HEK293 (cell line): ENCODE measurements around the gene SKI.

Experiments used
- CTCF ChIA-PET: fragments of 350-600 bp; formaldehyde crosslinking; extraction: SDS; loops from one replicate; lab custom pipeline; 2021; ENCODE audit warnings: antibody characterized with exemption; lab: Yijun Ruan, JAX
- POLR2A ChIA-PET: fragments of 300-600 bp; formaldehyde crosslinking; extraction: SDS; loops from one replicate; lab custom pipeline; 2020; ENCODE audit warnings: antibody characterized with exemption, inconsistent platforms; lab: Yijun Ruan, JAX
- H3K27ac ChIP-seq: fragments of 200-500 bp; sonication (Bioruptor generic); 2 replicates; pipeline ENCODE4 v1.5.1; 2014; ENCODE audit warnings: low read depth, low read length, control low read depth, inconsistent platforms; ENCODE audit errors: extremely low read depth
- H3K36me3 ChIP-seq, 2 experiments: fragments of 200-500 bp in 1 of 2; sonication (Bioruptor generic) in 1 of 2; 1 replicate in 1 of 2; 2 replicates in 1 of 2; pipeline ENCODE4 v1.5.1; 2014 to 2017; ENCODE audit warnings: inconsistent platforms in 2 of 2, low read length in 2 of 2; ENCODE audit not compliant: control insufficient read depth in 2 of 2, insufficient read depth in 1 of 2
- H3K4me1 ChIP-seq: fragments of 200-500 bp; sonication (Bioruptor generic); 2 replicates; pipeline ENCODE4 v1.5.1; 2014; ENCODE audit warnings: mild to moderate bottlenecking, low read length, inconsistent platforms; ENCODE audit not compliant: control insufficient read depth, insufficient read depth
- H3K4me3 ChIP-seq: 2 replicates; pipeline ENCODE4 v1.5.1; 2011; ENCODE audit warnings: low read depth, mild to moderate bottlenecking, control low read depth, low read length, moderate library complexity
- H3K9me3 ChIP-seq: fragments of 200-500 bp; sonication (Bioruptor generic); 2 replicates; pipeline ENCODE4 v1.5.1; 2014; ENCODE audit warnings: low read depth, low read length, inconsistent platforms; ENCODE audit not compliant: control insufficient read depth, insufficient read depth
- BCL11A ChIP-seq: fragments of 450-650 bp; formaldehyde crosslinking; IDR thresholded peaks from 2 replicates; pipeline ENCODE4 v1.5.1; 2016; ENCODE audit warnings: low read depth, missing biosample characterization, missing genetic modification characterization
- KLF1 ChIP-seq: fragments of 450-650 bp; formaldehyde crosslinking; IDR thresholded peaks from 2 replicates; pipeline ENCODE4 v1.5.1; 2016; ENCODE audit warnings: missing biosample characterization, missing genetic modification characterization
- PATZ1 ChIP-seq: fragments of 450-650 bp; formaldehyde crosslinking; IDR thresholded peaks from 2 replicates; pipeline ENCODE4 v1.5.1; 2016; ENCODE audit warnings: missing biosample characterization, missing genetic modification characterization
- SETDB1 ChIP-seq: IDR thresholded peaks from one replicate; pipeline ENCODE4 v1.6.1; 2017; ENCODE audit warnings: mild to moderate bottlenecking, low read length, moderate library complexity, mixed read lengths; ENCODE audit not compliant: insufficient read length
- SP3 ChIP-seq: fragments of 450-650 bp; formaldehyde crosslinking; IDR thresholded peaks from 2 replicates; pipeline ENCODE4 v1.5.1; 2016; ENCODE audit warnings: missing biosample characterization, missing genetic modification characterization
- TCF7L2 ChIP-seq: IDR thresholded peaks from 2 replicates; pipeline ENCODE4 v1.6.1; 2011; ENCODE audit warnings: low read depth, mild to moderate bottlenecking, inconsistent platforms, low read length, moderate library complexity, borderline replicate concordance
- TRIM28 ChIP-seq: IDR thresholded peaks from 2 replicates; pipeline ENCODE4 v1.6.1; 2011; ENCODE audit warnings: low read length, control low read depth, borderline replicate concordance
- ZBTB20 ChIP-seq: fragments of 450-650 bp; formaldehyde crosslinking; IDR thresholded peaks from 2 replicates; pipeline ENCODE4 v1.5.1; 2016; ENCODE audit warnings: missing biosample characterization, missing genetic modification characterization
- ZNF16 ChIP-seq: fragments of 450-650 bp; formaldehyde crosslinking; IDR thresholded peaks from 2 replicates; pipeline ENCODE4 v1.5.1; 2016; ENCODE audit warnings: low read depth, missing biosample characterization, missing genetic modification characterization
- ZNF184 ChIP-seq: fragments of 450-650 bp; IDR thresholded peaks from 2 replicates; pipeline ENCODE4 v1.5.1; 2018; ENCODE audit warnings: missing biosample characterization, mild to moderate bottlenecking, missing genetic modification characterization
- ZNF530 ChIP-seq: fragments of 450-650 bp; formaldehyde crosslinking; IDR thresholded peaks from 2 replicates; pipeline ENCODE4 v1.5.1; 2016; ENCODE audit warnings: low read depth, missing biosample characterization, missing genetic modification characterization
- ZNF544 ChIP-seq: fragments of 450-650 bp; formaldehyde crosslinking; IDR thresholded peaks from 2 replicates; pipeline ENCODE4 v1.5.0; 2017; ENCODE audit warnings: missing biosample characterization, missing genetic modification characterization
- ZNF548 ChIP-seq: fragments of 450-650 bp; formaldehyde crosslinking; IDR thresholded peaks from 2 replicates; pipeline ENCODE4 v1.5.1; 2016; ENCODE audit warnings: missing biosample characterization, missing genetic modification characterization
- ZNF626 ChIP-seq: fragments of 450-650 bp; sonication (Bioruptor Pico); formaldehyde crosslinking; IDR thresholded peaks from 2 replicates; pipeline ENCODE4 v1.5.1; 2018; ENCODE audit warnings: missing biosample characterization, missing genetic modification characterization, inconsistent platforms
- ZNF629 ChIP-seq: fragments of 450-650 bp; formaldehyde crosslinking; IDR thresholded peaks from 2 replicates; pipeline ENCODE4 v1.5.1; 2017; ENCODE audit warnings: missing biosample characterization, missing genetic modification characterization
- ZNF707 ChIP-seq: fragments of 450-650 bp; formaldehyde crosslinking; IDR thresholded peaks from 2 replicates; pipeline ENCODE4 v1.5.1; 2016; ENCODE audit warnings: missing biosample characterization, missing genetic modification characterization
- TF ChIP-seq, protein P1 (sequence below): fragments of 450-650 bp; formaldehyde crosslinking; IDR thresholded peaks from 2 replicates; pipeline ENCODE4 v1.5.1; 2016; ENCODE audit warnings: missing biosample characterization, missing genetic modification characterization
- TF ChIP-seq, protein P2 (sequence below): fragments of 450-650 bp; formaldehyde crosslinking; IDR thresholded peaks from 2 replicates; pipeline ENCODE4 v1.5.1; 2017; ENCODE audit warnings: missing biosample characterization, missing genetic modification characterization
- TF ChIP-seq, protein P3 (sequence below): fragments of 450-650 bp; formaldehyde crosslinking; IDR thresholded peaks from 2 replicates; pipeline ENCODE4 v1.5.1; 2017; ENCODE audit warnings: missing biosample characterization, missing genetic modification characterization

Gene SKI

GRCh38 chr1:2277741-2278488, 49.8 kb downstream of the SKI start:
- Histone ChIP-seq H3K36me3 (peaks cover 0 to 35% of the 10 kb centered on the region in 2 experiments; a peak in 2 of 3 replicates), H3K9me3 (no peaks in the 10 kb centered on the region), H3K27ac (0 out of 2 replicates have a peak overlapping the region, but pooled peaks have one; percentile 36), H3K4me3 (no peak overlapping the region), H3K4me1 (peaks cover 4% of the 10 kb centered on the region; the same call in 1 of the 2 replicates)
- ChIA-PET CTCF (no interaction called here), POLR2A (no interaction called here)
- TF ChIP-seq ZNF629 (no peak), KLF1 (peak; percentile 89), ZNF626 (tag by site-specific recombination) (no peak), ZNF530 (tag by site-specific recombination) (no peak), ZNF707 (tag by site-specific recombination) (no peak), TCF7L2 (no peak), ZNF544 (no peak), SP3 (no peak), SETDB1 (peak; percentile 2), BCL11A (tag by site-specific recombination) (no peak), PATZ1 (no peak), ZNF16 (tag by site-specific recombination) (no peak), ZNF184 (no peak), ZNF548 (tag by site-specific recombination) (no peak), ZBTB20 (tag by site-specific recombination) (no peak), TRIM28 (0 out of 2 replicates have a peak, but pooled peaks have one; percentile 32)
- TF ChIP-seq, protein P1, sequence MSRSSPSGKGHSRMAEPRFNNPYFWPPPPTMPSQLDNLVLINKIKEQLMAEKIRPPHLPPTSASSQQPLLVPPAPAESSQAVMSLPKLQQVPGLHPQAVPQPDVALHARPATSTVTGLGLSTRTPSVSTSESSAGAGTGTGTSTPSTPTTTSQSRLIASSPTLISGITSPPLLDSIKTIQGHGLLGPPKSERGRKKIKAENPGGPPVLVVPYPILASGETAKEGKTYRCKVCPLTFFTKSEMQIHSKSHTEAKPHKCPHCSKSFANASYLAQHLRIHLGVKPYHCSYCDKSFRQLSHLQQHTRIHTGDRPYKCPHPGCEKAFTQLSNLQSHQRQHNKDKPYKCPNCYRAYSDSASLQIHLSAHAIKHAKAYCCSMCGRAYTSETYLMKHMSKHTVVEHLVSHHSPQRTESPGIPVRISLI (tag by site-specific recombination) = no peak
- TF ChIP-seq, protein P2, sequence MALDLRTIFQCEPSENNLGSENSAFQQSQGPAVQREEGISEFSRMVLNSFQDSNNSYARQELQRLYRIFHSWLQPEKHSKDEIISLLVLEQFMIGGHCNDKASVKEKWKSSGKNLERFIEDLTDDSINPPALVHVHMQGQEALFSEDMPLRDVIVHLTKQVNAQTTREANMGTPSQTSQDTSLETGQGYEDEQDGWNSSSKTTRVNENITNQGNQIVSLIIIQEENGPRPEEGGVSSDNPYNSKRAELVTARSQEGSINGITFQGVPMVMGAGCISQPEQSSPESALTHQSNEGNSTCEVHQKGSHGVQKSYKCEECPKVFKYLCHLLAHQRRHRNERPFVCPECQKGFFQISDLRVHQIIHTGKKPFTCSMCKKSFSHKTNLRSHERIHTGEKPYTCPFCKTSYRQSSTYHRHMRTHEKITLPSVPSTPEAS (tag by site-specific recombination) = peak; percentile 39; the same call in 1 of the 2 replicates
- TF ChIP-seq, protein P3, sequence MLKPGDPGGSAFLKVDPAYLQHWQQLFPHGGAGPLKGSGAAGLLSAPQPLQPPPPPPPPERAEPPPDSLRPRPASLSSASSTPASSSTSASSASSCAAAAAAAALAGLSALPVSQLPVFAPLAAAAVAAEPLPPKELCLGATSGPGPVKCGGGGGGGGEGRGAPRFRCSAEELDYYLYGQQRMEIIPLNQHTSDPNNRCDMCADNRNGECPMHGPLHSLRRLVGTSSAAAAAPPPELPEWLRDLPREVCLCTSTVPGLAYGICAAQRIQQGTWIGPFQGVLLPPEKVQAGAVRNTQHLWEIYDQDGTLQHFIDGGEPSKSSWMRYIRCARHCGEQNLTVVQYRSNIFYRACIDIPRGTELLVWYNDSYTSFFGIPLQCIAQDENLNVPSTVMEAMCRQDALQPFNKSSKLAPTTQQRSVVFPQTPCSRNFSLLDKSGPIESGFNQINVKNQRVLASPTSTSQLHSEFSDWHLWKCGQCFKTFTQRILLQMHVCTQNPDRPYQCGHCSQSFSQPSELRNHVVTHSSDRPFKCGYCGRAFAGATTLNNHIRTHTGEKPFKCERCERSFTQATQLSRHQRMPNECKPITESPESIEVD (tag by site-specific recombination) = no peak
